K562 (cell line): ENCODE results near the gene TNIK. TPM values are rescaled to one million over a fixed set of nuclear protein-coding genes. Genes with fewer than 3 reads are reported as not detected.

Experiments
- ARID1B ChIP-seq: fragments of 450-650 bp; IDR thresholded peaks from 2 replicates; pipeline ENCODE4 v1.6.1; 2016; ENCODE audit warnings: antibody characterized with exemption, mild to moderate bottlenecking, inconsistent platforms
- DACH1 ChIP-seq: fragments of 450-650 bp; IDR thresholded peaks from 2 replicates; pipeline ENCODE4 v1.6.1; 2018; ENCODE audit not compliant: partially characterized antibody
- ELF4 ChIP-seq: fragments of 450-650 bp; formaldehyde crosslinking; IDR thresholded peaks from 2 replicates; pipeline ENCODE4 v1.4.0; 2022; ENCODE audit warnings: missing genetic modification characterization
- FOS ChIP-seq: IDR thresholded peaks from 3 replicates; pipeline ENCODE4 v1.6.1; 2011; ENCODE audit not compliant: insufficient read length; ENCODE audit errors: extremely low read depth
- GATAD2A ChIP-seq: fragments of 450-650 bp; IDR thresholded peaks from 2 replicates; pipeline ENCODE4 v1.6.1; 2017
- JUND ChIP-seq, 2 experiments: IDR thresholded peaks; 2 replicates in 1 of 2; 3 replicates in 1 of 2; pipeline ENCODE4 v1.6.1; 2011; ENCODE audit warnings: borderline replicate concordance in 2 of 2, low read depth in 2 of 2, low read length in 2 of 2, improper control_type of control experiment in 1 of 2, missing biosample characterization in 1 of 2, missing genetic modification characterization in 1 of 2, missing genetic modification reagents in 1 of 2
- RAD51 ChIP-seq: fragments of 450-650 bp; IDR thresholded peaks from 2 replicates; pipeline ENCODE4 v1.7.1; 2016; ENCODE audit warnings: low read depth, mild to moderate bottlenecking, borderline replicate concordance
- SMARCE1 ChIP-seq: fragments of 450-650 bp; IDR thresholded peaks from 2 replicates; pipeline ENCODE4 v1.7.1; 2016; ENCODE audit warnings: mild to moderate bottlenecking
- THRA ChIP-seq: fragments of 450-650 bp; IDR thresholded peaks from 2 replicates; pipeline ENCODE4 v1.6.1; 2017; ENCODE audit warnings: mild to moderate bottlenecking, moderate library complexity
- TOE1 ChIP-seq, 2 experiments: fragments of 450-650 bp in 1 of 2; sonication (generic) in 1 of 2; formaldehyde crosslinking in 1 of 2; IDR thresholded peaks; 2 replicates each; pipeline versions ENCODE4 v1.7.1 to v1.8.0; 2016 to 2022; ENCODE audit warnings: borderline replicate concordance in 2 of 2, mild to moderate bottlenecking in 2 of 2, antibody characterized with exemption in 1 of 2, inconsistent platforms in 1 of 2, low read depth in 1 of 2, missing genetic modification reagents in 1 of 2, moderate library complexity in 1 of 2
- TRIM24 ChIP-seq, 2 experiments: fragments of 450-650 bp; IDR thresholded peaks; 2 replicates each; pipeline ENCODE4 v1.6.1; 2016
- ZNF407 ChIP-seq: fragments of 450-650 bp; IDR thresholded peaks from 2 replicates; pipeline ENCODE4 v1.6.1; 2016; ENCODE audit warnings: low read depth
- ZNF584 ChIP-seq: fragments of 200-800 bp; sonication (Bioruptor generic); IDR thresholded peaks from 2 replicates; pipeline ENCODE4 v1.6.1; 2016; ENCODE audit warnings: low read depth, mild to moderate bottlenecking, missing genetic modification characterization, missing compliant biosample characterization
- polyA plus RNA-seq, 8 experiments: library from polyadenylated mRNA; depleted of rRNA in 4 of 8; stranded (reverse) in 5 of 8; unstranded in 3 of 8; fragments of >200 nt; fragmentation: Nextera tagmentation in 2 of 8; fragmentation: Illumina TruSeq in 1 of 8; extraction: Ambion mirVana in 2 of 8; extraction: Trizol in 1 of 8; gene quantifications; 2 replicates each; pipeline versions ENCODE4 v1.2.1 to v1.2.3, GENCODE V29; 2011 to 2014; ENCODE audit warnings: inconsistent platforms in 1 of 8, missing spikeins in 1 of 8
- total RNA-seq, 7 experiments: library from RNA; depleted of rRNA in 6 of 7; stranded (reverse); fragments of >200 nt in 6 of 7; fragmentation: Illumina TruSeq in 2 of 7; extraction: Trizol in 2 of 7; gene quantifications; 2 replicates each; pipeline versions ENCODE4 v1.2.1 to v1.2.3, GENCODE V29; 2011 to 2021; ENCODE audit warnings: low replicate concordance in 1 of 7
- TF ChIP-seq, protein P1 (sequence below): fragments of 450-650 bp; formaldehyde crosslinking; IDR thresholded peaks from 2 replicates; pipeline ENCODE4 v1.4.0; 2020; ENCODE audit warnings: mild to moderate bottlenecking, mixed read lengths

Gene TNIK
- total and polyA plus RNA-seq, 9 of the 15 experiments (the other 6 are each of a cell fraction or from before 2014, with no cell fraction given), result 6.6 to 39.0 (median 24.7) TPM

DNA sequence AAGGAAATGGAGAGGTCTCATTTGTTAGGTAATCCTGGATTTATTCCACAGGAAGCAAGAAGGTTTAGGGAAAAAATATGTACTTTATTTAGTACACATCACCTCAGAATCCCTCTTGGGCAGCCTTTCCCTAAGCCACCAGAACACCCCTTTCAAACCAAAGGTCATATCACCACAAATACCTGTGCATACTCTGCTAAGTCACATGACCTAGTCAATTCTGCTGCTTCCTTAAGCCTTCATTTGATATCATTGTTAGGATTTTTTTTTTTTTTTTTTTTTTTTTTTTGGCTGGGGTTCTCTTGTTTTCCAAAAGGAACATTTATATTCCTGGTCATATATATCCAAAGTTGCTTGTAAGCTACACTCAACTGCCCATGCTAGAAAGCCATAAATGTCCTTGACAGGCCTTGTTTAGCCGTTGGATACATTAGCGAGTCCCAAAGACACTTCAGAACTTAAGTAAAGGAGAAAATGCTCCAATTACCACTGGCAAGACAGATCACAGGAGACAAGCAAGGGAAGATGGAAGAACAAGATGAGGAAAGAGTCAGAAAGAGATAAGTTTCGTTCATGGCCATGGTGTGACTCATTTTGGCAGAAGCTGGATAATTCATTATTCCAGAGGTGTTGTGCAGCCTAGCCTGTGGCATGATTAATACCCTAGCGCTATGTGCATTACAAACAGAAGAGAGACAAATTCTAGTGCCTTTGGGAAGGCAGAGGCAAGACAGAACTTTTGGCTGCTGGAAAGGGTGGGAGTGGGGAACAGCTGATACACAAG lies 278.1 kb downstream of the TNIK start (continued):
- TF ChIP-seq ZNF407 (no peak), SMARCE1 (peak; percentile 67), ELF4 (CRISPR knock-in tag) (peak; percentile 61; the same call in 1 of the 2 replicates), GATAD2A (0 out of 2 replicates have a peak, but pooled peaks have one; percentile 38), ZNF584 (CRISPR knock-in tag) (0 out of 2 replicates have a peak, but pooled peaks have one; percentile 48), FOS (peak; percentile 13), TRIM24 (IDR thresholded peaks at IDR 0.05) (peak in 1 of 2 experiments; percentile 56; a peak in 2 of 4 replicates), ARID1B (peak; percentile 70), TOE1 (IDR thresholded peaks at IDR 0.05; ENCODE audit: borderline replicate concordance) (peak; percentile 30; the same call in 1 of the 2 replicates), TOE1 (CRISPR knock-in tag; IDR thresholded peaks at IDR 0.05; ENCODE audit: borderline replicate concordance, low read depth) (no peak), RAD51 (peak; percentile 55), JUND (IDR thresholded peaks at IDR 0.05; ENCODE audit: borderline replicate concordance, low read depth, low read length) (peak; percentile 85), JUND (tag; IDR thresholded peaks at IDR 0.05; ENCODE audit: borderline replicate concordance, low read depth, low read length) (peak; percentile 81; the same call in 2 of the 3 replicates), THRA (no peak), DACH1 (peak; percentile 41)
- TF ChIP-seq, protein P1, sequence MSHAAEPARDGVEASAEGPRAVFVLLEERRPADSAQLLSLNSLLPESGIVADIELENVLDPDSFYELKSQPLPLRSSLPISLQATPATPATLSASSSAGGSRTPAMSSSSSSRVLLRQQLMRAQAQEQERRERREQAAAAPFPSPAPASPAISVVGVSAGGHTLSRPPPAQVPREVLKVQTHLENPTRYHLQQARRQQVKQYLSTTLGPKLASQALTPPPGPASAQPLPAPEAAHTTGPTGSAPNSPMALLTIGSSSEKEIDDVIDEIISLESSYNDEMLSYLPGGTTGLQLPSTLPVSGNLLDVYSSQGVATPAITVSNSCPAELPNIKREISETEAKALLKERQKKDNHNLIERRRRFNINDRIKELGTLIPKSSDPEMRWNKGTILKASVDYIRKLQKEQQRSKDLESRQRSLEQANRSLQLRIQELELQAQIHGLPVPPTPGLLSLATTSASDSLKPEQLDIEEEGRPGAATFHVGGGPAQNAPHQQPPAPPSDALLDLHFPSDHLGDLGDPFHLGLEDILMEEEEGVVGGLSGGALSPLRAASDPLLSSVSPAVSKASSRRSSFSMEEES (CRISPR knock-in tag), result peak; percentile 84
